DMS153 treated with DMSO at 0.1 percent for 48 hours (cell line): ENCODE measurements around the gene DTX2.
A peak's percentile ranks its signal among the peaks of the same experiment; 100 is the strongest.
"Not testable (repeated sequence)": the region's sequence is repeated elsewhere in the genome, so short reads cannot be mapped to it uniquely, and the experiment has no call there.

Experiments
- DNase-seq: peaks from one replicate; lab custom pipeline; 2025; ENCODE audit not compliant: unreplicated experiment; lab: John Stamatoyannopoulos, UW

The DTX2 gene

DNA sequence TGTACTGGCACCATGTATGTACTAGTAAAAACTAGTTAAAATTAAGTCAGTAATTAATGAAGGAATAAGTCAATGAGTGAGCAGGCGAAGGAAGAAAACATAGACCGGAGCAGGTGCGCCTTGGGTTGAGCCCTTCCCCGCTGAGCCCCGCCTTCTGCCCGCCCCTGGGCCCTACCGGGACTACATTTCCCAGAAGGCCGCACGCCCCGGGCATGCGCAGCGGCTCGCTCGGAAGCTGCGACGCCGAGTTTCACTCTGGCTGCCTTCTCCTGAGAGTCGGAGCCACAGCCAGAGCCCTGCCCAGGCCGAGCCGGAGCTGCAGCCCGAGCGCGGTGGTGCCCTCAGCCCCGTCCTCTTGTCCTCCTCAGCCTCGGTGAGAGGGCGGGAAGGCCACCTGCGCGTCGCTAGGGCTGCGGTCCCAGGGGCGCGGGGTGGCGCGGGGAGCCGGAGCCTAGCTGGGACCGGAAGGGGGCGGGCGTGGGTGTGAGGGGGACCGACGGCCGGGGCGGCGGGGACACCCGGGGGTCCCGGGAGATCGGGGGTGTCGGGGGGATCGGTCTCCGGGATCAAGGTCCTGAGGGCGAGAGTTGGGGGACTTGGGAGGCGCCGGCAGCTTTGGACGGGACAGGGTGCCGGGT, at the start of gene DTX2:
Gene DTX2, plus strand, starts transcription at position 246 of the 638 bp plus-strand sequence. CDS start 18,801 bp downstream, outside the sequence.
- DNase-seq = not testable (repeated sequence)

- DNase-seq = no peak
Observed at GRCh38 chr7:76412249-76412648, 49.3 kb upstream of the DTX2 start.

DNA sequence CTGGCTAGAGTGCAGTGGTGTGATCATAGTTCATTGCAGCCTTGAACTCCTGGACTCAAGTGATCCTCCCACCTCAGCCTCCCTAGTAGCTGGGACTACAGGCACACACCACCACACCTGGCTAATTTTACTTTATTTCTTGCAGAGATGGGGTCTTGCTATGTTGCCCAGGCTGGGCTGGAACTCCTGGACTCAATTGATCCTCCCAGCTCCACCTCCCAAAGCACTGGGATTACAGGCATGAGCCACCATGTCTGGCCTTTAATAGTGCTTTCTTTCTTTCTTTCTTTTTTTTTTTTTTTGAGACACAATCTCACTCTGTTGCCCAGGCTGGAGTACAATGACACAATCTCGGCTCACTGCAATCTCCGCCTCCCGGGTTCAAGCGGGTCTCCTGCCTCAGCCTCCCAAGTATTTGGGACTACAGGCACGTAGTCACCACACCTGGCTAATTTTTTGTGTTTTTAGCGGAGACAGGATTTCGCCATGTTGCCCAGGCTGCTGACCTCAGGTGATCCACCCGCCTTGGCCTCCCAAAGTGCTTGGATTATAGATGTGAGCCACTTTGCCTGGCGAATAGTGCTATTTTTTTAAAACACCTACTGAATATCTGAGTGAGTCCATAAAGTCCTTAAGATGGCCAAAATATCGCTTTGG, 43.7 kb upstream of the DTX2 start:
- DNase-seq = not testable (repeated sequence)

- DNase-seq = not testable (repeated sequence)
Observed at GRCh38 chr7:76421097-76421496, 40.4 kb upstream of the DTX2 start.

DNA sequence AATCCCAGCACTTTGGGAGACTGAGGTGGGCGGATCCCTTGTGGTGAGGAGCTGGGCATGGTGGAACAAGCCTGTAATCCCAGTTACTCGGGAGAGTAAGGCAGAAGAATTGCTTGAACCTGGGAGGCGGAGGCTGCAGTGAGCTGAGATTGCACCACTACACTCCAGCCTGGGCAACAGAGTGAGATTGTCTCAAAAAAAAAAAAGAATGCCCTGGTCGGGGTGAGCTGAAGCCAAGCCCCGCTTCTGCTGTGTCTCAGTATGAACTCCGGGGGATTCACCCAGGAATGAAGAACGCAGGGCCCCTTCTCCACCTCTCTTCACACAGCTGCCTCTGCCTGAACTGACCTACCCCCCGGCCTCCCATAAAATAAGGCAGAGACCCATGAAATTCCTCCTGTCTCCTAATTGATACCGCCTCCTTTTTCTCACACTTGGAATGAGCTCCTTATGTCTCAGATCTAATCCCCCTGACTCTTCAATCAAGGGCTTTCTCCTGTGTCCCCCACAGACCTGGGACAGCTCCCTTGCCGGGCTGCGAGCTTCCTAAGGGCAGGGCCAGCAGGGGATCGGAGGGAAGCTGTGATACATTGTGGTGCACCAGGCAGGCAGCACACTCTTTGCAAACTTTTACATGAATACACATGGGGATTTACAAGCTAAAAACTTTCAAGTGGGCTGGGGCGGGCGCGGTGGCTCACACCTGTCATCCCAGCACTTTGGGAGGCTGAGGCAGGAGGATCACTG, 37.7 kb upstream of the DTX2 start:
- no peak for DNase-seq

- no peak for DNase-seq
Observed at GRCh38 chr7:76424413-76425111, 36.9 kb upstream of the DTX2 start, which contains the start of gene ZP3. Gene ZP3, plus strand, starts transcription at chr7:76424950. Its CDS starts 15 bp downstream, at chr7:76424965.

DNA sequence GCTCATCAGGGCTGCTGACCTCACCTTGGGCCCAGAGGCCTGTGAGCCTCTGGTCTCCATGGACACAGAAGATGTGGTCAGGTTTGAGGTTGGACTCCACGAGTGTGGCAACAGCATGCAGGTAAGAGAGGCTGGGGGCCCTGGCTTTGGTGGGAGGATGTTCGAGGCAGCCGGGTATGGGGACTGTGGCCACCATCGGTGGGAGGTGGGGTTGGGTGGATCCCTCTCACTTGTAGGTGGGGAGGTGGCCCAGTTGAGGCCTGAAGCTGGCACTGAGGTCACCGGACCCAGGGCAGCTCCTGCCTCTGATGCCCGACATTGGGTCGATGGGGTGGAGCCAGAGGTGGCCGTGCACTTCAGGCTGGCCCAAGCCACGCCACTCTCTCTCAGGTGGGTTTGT, 36.4 kb upstream of the DTX2 start:
- DNase-seq = no peak

DNA sequence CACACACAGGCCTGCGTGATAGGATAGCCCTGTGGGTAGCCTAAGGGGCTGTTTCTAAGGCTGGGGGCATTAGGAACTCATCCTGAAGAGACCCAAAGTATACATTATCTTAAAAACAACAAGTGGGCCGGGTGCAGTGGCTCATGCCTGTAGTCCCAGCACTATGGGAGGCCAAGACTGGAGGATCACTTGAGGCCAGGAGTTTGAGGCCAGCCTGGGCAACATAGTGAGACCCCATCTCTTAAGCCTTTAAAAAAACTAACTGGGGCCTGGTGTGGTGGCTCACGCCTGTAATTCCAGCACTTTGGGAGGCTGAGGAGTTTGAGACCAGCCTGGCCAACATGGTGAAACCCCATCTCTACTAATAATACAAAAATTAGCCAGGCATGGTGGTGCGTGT, 36.0 kb upstream of the DTX2 start:
- not testable (repeated sequence) for DNase-seq

DNA sequence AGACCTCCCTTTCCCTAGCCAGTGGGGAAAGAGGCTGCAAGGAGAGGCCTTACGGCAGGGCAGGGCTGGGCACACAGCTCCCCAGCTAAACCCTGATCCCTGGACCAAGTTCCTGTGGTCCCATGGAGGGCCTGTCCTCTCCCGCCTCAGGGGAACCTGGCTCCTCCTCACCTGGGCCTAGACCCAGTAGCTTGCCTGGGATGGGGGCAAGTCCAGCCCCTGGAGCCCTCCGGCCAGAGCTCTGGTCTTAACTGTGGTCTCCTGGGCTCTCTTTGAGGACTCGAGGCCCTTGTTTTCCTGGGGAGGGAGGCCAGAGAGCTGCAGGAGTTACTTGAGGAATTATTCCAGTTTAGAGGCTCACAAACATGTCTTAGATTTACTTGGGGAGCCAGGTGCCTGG, 35.3 kb upstream of the DTX2 start:
- no peak for DNase-seq

DNA sequence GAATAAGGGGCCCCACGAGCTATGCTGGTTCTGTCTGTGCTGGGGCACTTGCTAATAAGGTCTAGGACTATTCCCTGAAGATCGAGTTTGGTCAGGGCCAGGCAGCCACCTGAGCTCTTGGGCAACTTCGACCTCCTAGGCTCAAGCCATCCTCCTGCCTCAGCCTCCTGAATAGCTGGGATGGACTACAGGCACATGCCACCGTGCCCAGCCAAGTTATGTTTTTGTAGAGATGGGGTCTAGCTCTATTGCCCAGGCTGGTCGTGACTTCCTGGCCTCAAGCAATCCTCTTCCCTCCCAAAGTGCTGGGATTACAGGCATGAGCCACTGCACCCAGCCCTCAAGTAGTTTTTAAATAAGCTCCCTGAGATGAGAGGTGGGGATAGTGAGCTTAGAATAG, 33.9 kb upstream of the DTX2 start:
- no peak for DNase-seq

- DNase-seq = no peak
Observed at GRCh38 chr7:76428149-76428823, 33.2 kb upstream of the DTX2 start.

GRCh38 chr7:76428868-76429805, 32.4 kb upstream of the DTX2 start:
- no peak for DNase-seq

- DNase-seq = no peak
Observed at GRCh38 chr7:76430211-76430610, 31.3 kb upstream of the DTX2 start.

DNA sequence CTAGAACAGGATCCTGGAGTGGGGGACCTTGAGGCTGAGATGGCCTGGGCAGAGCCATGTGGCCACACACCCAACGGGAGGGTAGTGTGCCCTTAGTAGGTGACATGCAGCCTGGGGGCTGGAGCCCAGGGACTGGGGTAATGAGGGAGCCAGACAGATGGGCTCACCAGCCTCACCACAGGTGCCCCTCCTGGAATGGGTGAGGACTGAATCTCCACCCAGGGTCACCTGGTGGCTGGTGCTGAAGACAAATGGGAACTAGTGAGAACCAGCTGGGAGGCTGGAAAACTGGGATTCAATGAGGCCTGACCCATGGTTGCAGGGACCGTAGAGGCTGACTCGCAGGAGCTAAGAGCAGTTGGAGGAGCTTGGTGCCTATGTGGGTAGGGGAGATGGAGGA, 30.7 kb upstream of the DTX2 start:
- no peak for DNase-seq

GRCh38 chr7:76437873-76438272, 23.6 kb upstream of the DTX2 start:
- peak; percentile 48 for DNase-seq

GRCh38 chr7:76439120-76439888, 22.2 kb upstream of the DTX2 start:
- DNase-seq = not testable (repeated sequence)

DNA sequence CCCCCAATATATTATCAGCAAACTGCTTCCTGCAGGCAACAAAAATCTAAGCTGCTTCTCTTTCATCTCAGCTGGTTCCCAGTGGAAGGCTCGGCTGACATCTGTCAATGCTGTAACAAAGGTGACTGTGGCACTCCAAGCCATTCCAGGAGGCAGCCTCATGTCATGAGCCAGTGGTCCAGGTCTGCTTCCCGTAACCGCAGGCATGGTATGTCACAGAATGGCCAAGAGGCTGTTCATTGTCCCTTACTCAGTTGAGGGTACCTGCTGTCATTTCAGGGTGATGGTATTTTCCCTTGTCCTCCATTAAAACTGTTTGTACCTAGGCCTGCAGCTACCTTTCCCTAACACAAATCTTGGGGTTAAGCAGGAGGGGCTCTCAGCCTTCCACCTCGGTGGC, 21.1 kb upstream of the DTX2 start:
- not testable (repeated sequence) for DNase-seq

DNA sequence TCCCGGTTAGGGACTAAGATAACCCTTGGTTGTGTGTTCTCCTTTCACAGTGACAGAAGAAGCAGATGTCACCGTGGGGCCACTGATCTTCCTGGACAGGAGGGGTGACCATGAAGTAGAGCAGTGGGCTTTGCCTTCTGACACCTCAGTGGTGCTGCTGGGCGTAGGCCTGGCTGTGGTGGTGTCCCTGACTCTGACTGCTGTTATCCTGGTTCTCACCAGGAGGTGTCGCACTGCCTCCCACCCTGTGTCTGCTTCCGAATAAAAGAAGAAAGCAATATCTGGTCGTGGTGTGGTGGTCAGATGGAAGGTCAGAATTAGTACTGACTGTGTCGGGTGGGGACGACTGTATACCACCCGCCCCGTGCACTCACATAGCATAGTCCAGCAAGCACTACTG, 19.7 kb upstream of the DTX2 start:
- DNase-seq = not testable (repeated sequence)
